CD4-positive, alpha-beta T cell (primary cell): ENCODE results near the gene SLC33A1. TPM values are rescaled to one million over a fixed set of nuclear protein-coding genes. Genes with fewer than 3 reads are reported as not detected.
"Not testable (repeated sequence)": the region's sequence is repeated elsewhere in the genome, so short reads cannot be mapped to it uniquely, and the experiment has no call there.

ENCODE experiments used
- ATAC-seq: fragments of 200-7000 bp; cut with Tn5 transposase; one replicate; pipeline ENCODE4 v1.10.0; 2022; ENCODE audit warnings: mild to moderate bottlenecking; ENCODE audit not compliant: poor library complexity
- CTCF ChIA-PET: fragments of 350-600 bp; sonication (Branson Sonifier 250); formaldehyde crosslinking; loops from one replicate; lab custom pipeline; 2021; ENCODE audit warnings: antibody characterized with exemption, inconsistent platforms; lab: Charles Lee
- POLR2A ChIA-PET: fragments of 350-600 bp; sonication (Branson Sonifier 250); formaldehyde crosslinking; loops from one replicate; lab custom pipeline; 2021; ENCODE audit warnings: antibody characterized with exemption, inconsistent platforms; lab: Charles Lee
- DNase-seq, 14 experiments: peaks; one replicate each; pipeline ENCODE4 v3.0.0-alpha.2; 2013 to 2020; ENCODE audit warnings: mixed read lengths in 2 of 14
- H3K27ac ChIP-seq, 2 donors: one replicate each; pipeline versions ENCODE4 v1.5.1 to v1.7.0; 2013; ENCODE audit warnings: low read length in 2 of 2, low read depth in 1 of 2, mild to moderate bottlenecking in 1 of 2
- H3K27me3 ChIP-seq, 2 experiments: 1 replicate in 1 of 2; 2 replicates in 1 of 2; pipeline versions ENCODE4 v1.6.1 to v1.7.0; 2013; ENCODE audit warnings: low read length in 2 of 2, control low read depth in 1 of 2, mild to moderate bottlenecking in 1 of 2, moderate library complexity in 1 of 2; ENCODE audit not compliant: insufficient read depth in 2 of 2, control insufficient read depth in 1 of 2
- H3K36me3 ChIP-seq: one replicate; pipeline ENCODE4 v1.6.1; 2013; ENCODE audit warnings: low read length, control low read depth; ENCODE audit not compliant: insufficient read depth
- H3K4me1 ChIP-seq: one replicate; pipeline ENCODE4 v1.6.1; 2013; ENCODE audit warnings: low read length, control low read depth; ENCODE audit not compliant: insufficient read depth
- H3K4me3 ChIP-seq: one replicate; pipeline ENCODE4 v1.5.1; 2013; ENCODE audit warnings: mild to moderate bottlenecking, low read length, moderate library complexity
- H3K9me3 ChIP-seq, 2 experiments: 1 replicate in 1 of 2; 2 replicates in 1 of 2; pipeline versions ENCODE4 v1.6.1 to v1.7.0; 2013; ENCODE audit warnings: low read length in 2 of 2, mild to moderate bottlenecking in 2 of 2, control low read depth in 1 of 2, moderate library complexity in 1 of 2; ENCODE audit not compliant: control insufficient read depth in 1 of 2, insufficient read depth in 1 of 2
- H3K27ac Mint-ChIP-seq: one replicate; pipeline ENCODE4 v1.8.0; 2020; ENCODE audit warnings: mixed read lengths
- H3K27me3 Mint-ChIP-seq: one replicate; pipeline ENCODE4 v1.8.0; 2021; ENCODE audit warnings: mixed read lengths
- H3K36me3 Mint-ChIP-seq: one replicate; pipeline ENCODE4 v1.8.0; 2021; ENCODE audit warnings: low read depth, mixed read lengths
- H3K4me1 Mint-ChIP-seq: one replicate; pipeline ENCODE4 v1.8.0; 2021; ENCODE audit warnings: low read depth, mixed read lengths
- H3K4me3 Mint-ChIP-seq: one replicate; pipeline ENCODE4 v1.8.0; 2020; ENCODE audit warnings: mild to moderate bottlenecking, mixed read lengths
- H3K9me3 Mint-ChIP-seq: one replicate; pipeline ENCODE4 v1.8.0; 2020; ENCODE audit warnings: mixed read lengths
- CTCF ChIP-seq: fragments of 200-600 bp; IDR thresholded peaks from one replicate; pipeline ENCODE4 v1.8.0; 2022; ENCODE audit warnings: antibody characterized with exemption, mild to moderate bottlenecking
- intact Hi-C, 2 experiments: fragments of 100-400 bp; cut with DNase I in 1 of 2; cut with micrococcal nuclease in 1 of 2; formaldehyde crosslinking; loops; one replicate each; pipeline versions ENCODE4 v1.15.1 to v1.9.0; 2023 to 2025; cut with DNase I, micrococcal nuclease
- total RNA-seq, 174 experiments: library from RNA in 2 of 174; stranded (reverse) in 2 of 174; gene quantifications; one replicate each; pipeline ENCODE4 v1.2.3 and lab custom pipeline; 2021 to 2026

Gene SLC33A1
- total RNA-seq, 2 experiments from 2014 or later: 14.6 to 16.4 TPM

DNA sequence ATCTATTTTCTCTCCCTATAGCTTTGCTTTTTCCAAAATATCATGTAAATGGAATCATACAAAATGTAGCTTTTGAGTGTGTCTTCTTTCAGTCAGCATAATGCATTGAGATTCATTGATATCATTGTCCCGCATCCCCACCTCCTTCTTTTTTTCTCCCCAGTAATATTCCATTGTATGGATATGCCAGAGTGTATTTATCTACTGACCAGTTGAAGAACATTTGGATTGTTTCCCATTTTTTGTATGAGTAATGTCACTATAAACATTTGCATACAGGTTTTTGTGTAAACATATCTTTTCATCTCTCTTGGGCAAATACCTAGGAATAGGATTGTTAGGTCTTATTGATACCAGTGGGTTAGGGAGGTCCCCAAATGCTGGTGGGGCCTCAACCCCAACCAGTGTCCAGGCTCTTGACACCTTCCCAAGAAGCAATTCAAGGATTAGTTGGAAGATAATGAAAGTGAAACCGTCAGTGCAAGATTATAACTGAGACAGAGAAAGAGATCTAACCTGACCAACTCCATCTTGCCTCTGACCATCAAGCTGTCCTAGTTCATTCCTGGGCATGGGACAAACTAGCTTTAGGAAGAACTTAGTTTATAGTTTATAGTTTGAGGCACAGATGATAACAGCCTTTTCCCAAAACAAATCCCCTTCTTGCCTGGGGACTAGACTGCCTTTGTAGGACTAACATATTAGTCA, 7.4 kb upstream of the SLC33A1 start:
- Mint-ChIP-seq H3K36me3 (no peaks in the 10 kb centered on the region), H3K27ac (no peak overlapping the region), H3K4me3 (no peak overlapping the region), H3K4me1 (no peaks in the 10 kb centered on the region), H3K27me3 (no peaks in the 10 kb centered on the region), H3K9me3 (no peaks in the 10 kb centered on the region)
- Histone ChIP-seq H3K4me1 (peaks cover 14% of the 10 kb centered on the region), H3K27ac (no peak overlapping the region), H3K4me3 (no peak overlapping the region), H3K36me3 (no peaks in the 10 kb centered on the region), H3K27me3 (no peaks in the 10 kb centered on the region), H3K9me3 (no peaks in the 10 kb centered on the region)
- TF ChIP-seq CTCF: no peak
- intact Hi-C loops: loop anchor here in 1 of 2 experiments (5.0 to 10.0 kb wide), 3 partner anchors 109 to 693 kb away; partner anchors contain the start of gene SSR3
- no peak for ATAC-seq
- DNase-seq: no peak
- ChIA-PET POLR2A (no interaction called here), CTCF (interaction anchor here (1.2 to 3.9 kb wide), 2 partner anchors 18 to 56 kb away, joined by 3 to 21 read pairs; partner anchors contain the start of gene C3orf33)

GRCh38 chr3:155860424-155860823, 6.2 kb upstream of the SLC33A1 start:
- H3K4me1 ChIP-seq: peaks cover 14% of the 10 kb centered on the region
- H3K27ac Mint-ChIP-seq, H3K4me1 Mint-ChIP-seq, H3K27ac ChIP-seq, H3K27me3 Mint-ChIP-seq, DNase-seq, H3K4me3 Mint-ChIP-seq, POLR2A ChIA-PET, ATAC-seq, H3K27me3 ChIP-seq, H3K9me3 Mint-ChIP-seq, H3K4me3 ChIP-seq, H3K9me3 ChIP-seq, H3K36me3 ChIP-seq, H3K36me3 Mint-ChIP-seq: not testable (repeated sequence)
- CTCF ChIA-PET: interaction anchor here (0.7 to 3.9 kb wide), 2 partner anchors 9 to 54 kb away, joined by 4 to 21 read pairs; partner anchors contain the start of gene C3orf33
- intact Hi-C loops: loop anchor here in 1 of 2 experiments (5.0 to 10.0 kb wide), 3 partner anchors 108 to 694 kb away; partner anchors contain the start of gene SSR3

DNA sequence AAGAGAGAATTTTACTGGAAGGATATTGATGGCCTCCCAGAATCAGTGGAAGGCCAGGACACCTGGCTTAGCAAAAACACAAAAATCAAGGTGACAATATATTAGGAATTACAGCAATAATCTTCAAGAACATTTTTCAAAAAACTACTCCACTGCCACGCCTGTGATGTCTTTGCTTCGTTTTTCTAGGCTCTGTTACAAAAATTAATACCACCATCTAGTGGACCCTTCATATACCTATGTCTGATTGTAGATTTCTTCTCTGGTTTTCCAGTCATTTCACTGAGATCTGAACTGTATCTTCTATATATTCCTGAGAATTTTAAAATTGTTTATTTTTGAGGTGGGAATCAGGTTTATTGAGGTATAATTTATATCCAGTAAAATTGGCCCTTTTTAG, 5.6 kb upstream of the SLC33A1 start:
- ChIA-PET POLR2A (no interaction called here), CTCF (no interaction called here)
- no peaks in the 10 kb centered on the region for H3K27me3 Mint-ChIP-seq
- no peak for ATAC-seq
- H3K27ac ChIP-seq: no peak overlapping the region
- TF ChIP-seq CTCF: no peak
- H3K27ac Mint-ChIP-seq: no peak overlapping the region
- peaks cover 0 to 6% of the 10 kb centered on the region in 2 experiments for H3K9me3 ChIP-seq
- H3K36me3 ChIP-seq: no peaks in the 10 kb centered on the region
- peaks cover 3% of the 10 kb centered on the region for H3K4me1 Mint-ChIP-seq
- no peaks in the 10 kb centered on the region for H3K27me3 ChIP-seq
- H3K4me1 ChIP-seq: peaks cover 20% of the 10 kb centered on the region
- H3K9me3 Mint-ChIP-seq: peaks cover 1% of the 10 kb centered on the region
- peaks cover under 1% of the 10 kb centered on the region for H3K36me3 Mint-ChIP-seq
- H3K4me3 ChIP-seq: no peak overlapping the region
- no peak overlapping the region for H3K4me3 Mint-ChIP-seq
- DNase-seq: peak in 3 of 14 experiments; percentile 26 to 30 (median 26)
- intact Hi-C loops: loop anchor here in 1 of 2 experiments (5.0 to 10.0 kb wide), 5 partner anchors 108 to 812 kb away; partner anchors contain the start of genes SSR3 and TIPARP
